GM12878 (cell line): ENCODE data around the gene C16orf74. TPM values are rescaled to one million over a fixed set of nuclear protein-coding genes. Genes with fewer than 3 reads are reported as not detected.

Experiments used
- ATAC-seq: fragments of 200-7000 bp; cut with Tn5 transposase; 3 replicates; pipeline ENCODE4 v1.9.1; 2020; ENCODE audit warnings: mild to moderate bottlenecking, moderate library complexity
- BruUV-seq: library from RNA; stranded (reverse); fragments of 400-500 nt; replicated peaks from 2 replicates; lab custom pipeline; 2021; lab: Mats Ljungman, UMichigan
- CTCF ChIA-PET: fragments of 300-600 bp; sonication (Branson Sonifier 250); formaldehyde crosslinking; extraction: SDS; loops from one replicate; lab custom pipeline; 2021; ENCODE audit warnings: inconsistent platforms; lab: Yijun Ruan, JAX
- POLR2A ChIA-PET: fragments of 350-600 bp; formaldehyde crosslinking; extraction: SDS; loops from one replicate; lab custom pipeline; 2021; ENCODE audit warnings: inconsistent platforms; lab: Charles Lee
- RAD21 ChIA-PET: fragments of 300-600 bp; sonication (Branson Sonifier 250); formaldehyde crosslinking; loops from one replicate; lab custom pipeline; 2023; ENCODE audit warnings: antibody characterized with exemption; ENCODE audit not compliant: unreplicated experiment; lab: Charles Lee
- SMC1A ChIA-PET: fragments of 300-600 bp; sonication (Branson Sonifier 250); formaldehyde crosslinking; loops from one replicate; lab custom pipeline; 2023; ENCODE audit not compliant: unreplicated experiment, uncharacterized antibody; lab: Charles Lee
- DNase-seq: peaks from one replicate; pipeline ENCODE4 v3.0.0-alpha.2; 2011; ENCODE audit warnings: low read depth, low spot score
- FAIRE-seq: peaks from 3 replicates; lab custom pipeline; 2011; peaks lifted over from hg19 to GRCh38; lab: Jason Lieb, UNC
- H2AFZ ChIP-seq: 2 replicates; pipeline ENCODE4 v1.6.0; 2011; ENCODE audit warnings: low read depth, low read length, control low read depth; ENCODE audit not compliant: control insufficient read depth
- H3K27ac ChIP-seq: 2 replicates; pipeline ENCODE4 v1.5.1; 2011; ENCODE audit warnings: control low read depth; ENCODE audit not compliant: control insufficient read depth, insufficient read depth
- H3K27me3 ChIP-seq, 2 experiments: replicated peaks in 1 of 2; 2 replicates each; pipeline versions ENCODE4 v1.6.0 to v1.6.1; 2011; ENCODE audit warnings: low read length in 1 of 2; ENCODE audit not compliant: control insufficient read depth in 2 of 2, insufficient read depth in 2 of 2
- H3K36me3 ChIP-seq, 2 experiments: 2 replicates each; pipeline ENCODE4 v1.5.1; 2011; ENCODE audit warnings: low read length in 1 of 2; ENCODE audit not compliant: control insufficient read depth in 2 of 2, insufficient read depth in 2 of 2
- H3K4me1 ChIP-seq: 2 replicates; pipeline ENCODE4 v1.6.1; 2011; ENCODE audit warnings: mild to moderate bottlenecking, low read length, moderate library complexity, mixed read lengths; ENCODE audit not compliant: control insufficient read depth, insufficient read depth
- H3K4me2 ChIP-seq: 2 replicates; pipeline ENCODE4 v1.6.0; 2011; ENCODE audit warnings: control low read depth; ENCODE audit not compliant: control insufficient read depth, insufficient read depth
- H3K4me3 ChIP-seq: fragments of 200-600 bp; sonication (generic); 2 replicates; pipeline ENCODE4 v1.5.1; 2016
- H3K79me2 ChIP-seq: 2 replicates; pipeline ENCODE4 v1.6.0; 2011; ENCODE audit warnings: low read length; ENCODE audit not compliant: control insufficient read depth, insufficient read depth
- H3K9ac ChIP-seq: 2 replicates; pipeline ENCODE4 v1.8.0; 2011; ENCODE audit warnings: low read length, control low read depth, mixed read lengths; ENCODE audit not compliant: control insufficient read depth, insufficient read depth
- H3K9me3 ChIP-seq: replicated peaks from 3 replicates; pipeline ENCODE4 v1.5.1; 2011; ENCODE audit warnings: mild to moderate bottlenecking, low read length; ENCODE audit not compliant: control insufficient read depth, insufficient read depth
- H4K20me1 ChIP-seq: 2 replicates; pipeline ENCODE4 v1.6.0; 2011; ENCODE audit not compliant: control insufficient read depth, insufficient read depth
- DPF2 ChIP-seq: fragments of 450-650 bp; IDR thresholded peaks from 2 replicates; pipeline ENCODE4 v1.6.1; 2017; ENCODE audit warnings: mild to moderate bottlenecking
- FOXM1 ChIP-seq: IDR thresholded peaks from 2 replicates; pipeline ENCODE4 v1.6.1; 2012; ENCODE audit warnings: low read depth, mild to moderate bottlenecking, inconsistent platforms, low read length, moderate library complexity
- HDAC2 ChIP-seq: fragments of 200-600 bp; sonication (generic); IDR thresholded peaks from 2 replicates; pipeline ENCODE4 v1.6.1; 2017
- HDAC6 ChIP-seq: fragments of 200-600 bp; sonication (generic); IDR thresholded peaks from one replicate; pipeline ENCODE4 v1.8.0; 2017; ENCODE audit warnings: antibody characterized with exemption; ENCODE audit not compliant: unreplicated experiment
- NR2C2 ChIP-seq: IDR thresholded peaks from 2 replicates; pipeline ENCODE4 v1.6.1; 2011; ENCODE audit warnings: borderline replicate concordance, low read depth; ENCODE audit not compliant: control insufficient read depth, insufficient read length
- POU2F2 ChIP-seq: IDR thresholded peaks from 3 replicates; pipeline ENCODE4 v1.6.1; 2011; ENCODE audit warnings: low read depth, mild to moderate bottlenecking, low read length, borderline replicate concordance
- RELA ChIP-seq: fragments of 450-650 bp; IDR thresholded peaks from 2 replicates; pipeline ENCODE4 v1.8.0; 2014; ENCODE audit warnings: borderline replicate concordance; ENCODE audit not compliant: partially characterized antibody
- RUNX3 ChIP-seq: IDR thresholded peaks from 2 replicates; pipeline ENCODE4 v1.6.1; 2012; ENCODE audit warnings: low read length, inconsistent platforms
- SMAD1 ChIP-seq: fragments of 450-650 bp; IDR thresholded peaks from 2 replicates; pipeline ENCODE4 v1.6.1; 2018; ENCODE audit warnings: mild to moderate bottlenecking, low read depth; ENCODE audit not compliant: partially characterized antibody
- TCF3 ChIP-seq: IDR thresholded peaks from 2 replicates; pipeline ENCODE4 v1.6.1; 2012; ENCODE audit warnings: low read depth, mild to moderate bottlenecking, low read length, borderline replicate concordance; ENCODE audit not compliant: insufficient read depth
- WRNIP1 ChIP-seq: IDR thresholded peaks from 2 replicates; pipeline ENCODE4 v1.6.1; 2011; ENCODE audit warnings: low read depth, low read length, improper control_type of control experiment, borderline replicate concordance
- ZNF217 ChIP-seq: fragments of 450-650 bp; IDR thresholded peaks from 2 replicates; pipeline ENCODE4 v1.6.1; 2017; ENCODE audit warnings: antibody characterized with exemption, mild to moderate bottlenecking
- ZNF384 ChIP-seq: IDR thresholded peaks from 2 replicates; pipeline ENCODE4 v1.6.1; 2012; ENCODE audit warnings: low read depth, mild to moderate bottlenecking, low read length, improper control_type of control experiment, borderline replicate concordance
- WGBS: methylation state at CpG from one replicate; pipeline ENCODE4 v1.1.6; 2016; ENCODE audit warnings: low lambda C conversion rate; ENCODE audit not compliant: insufficient replicate concordance, insufficient coverage; ENCODE audit errors: missing lambda C conversion rate; 5-methylcytosine and 5-hydroxymethylcytosine counted together
- in situ Hi-C: fragments of 300-500 bp; cut with MboI; formaldehyde crosslinking; loops from 9 replicates; pipeline ENCODE4 v1.14.3; 2018; ENCODE audit warnings: mixed read lengths
- intact Hi-C: fragments of 100-400 bp; cut with micrococcal nuclease; formaldehyde crosslinking; loops from one replicate; pipeline ENCODE4 v1.14.2; 2022; ENCODE audit not compliant: unreplicated experiment
- polyA plus RNA-seq, 11 experiments: library from polyadenylated mRNA; depleted of rRNA in 4 of 11; unstranded in 6 of 11; stranded (reverse) in 5 of 11; fragments of >200 nt; fragmentation: Nextera tagmentation in 4 of 11; fragmentation: Illumina TruSeq in 1 of 11; extraction: Ambion mirVana in 4 of 11; extraction: Trizol in 1 of 11; gene quantifications; 1 replicate in 1 of 11; 2 replicates in 10 of 11; pipeline versions ENCODE4 v1.2.1 to v1.2.3, GENCODE V29; 2011 to 2016; ENCODE audit warnings: inconsistent platforms in 2 of 11, missing spikeins in 2 of 11, low read depth in 1 of 11
- total RNA-seq, 4 experiments: library from RNA; depleted of rRNA in 3 of 4; stranded (reverse); fragments of >200 nt in 3 of 4; fragmentation: Illumina TruSeq in 1 of 4; extraction: Trizol in 1 of 4; gene quantifications; 2 replicates each; pipeline versions ENCODE4 v1.2.1 to v1.2.3, GENCODE V29; 2013 to 2021
- TF ChIP-seq, protein P1 (sequence below), 3 experiments: IDR thresholded peaks in 2 of 3; conservative IDR thresholded peaks in 1 of 3; 2 replicates each; pipeline ENCODE4 v1.5.1; 2011; ENCODE audit warnings: low read depth in 3 of 3, low read length in 3 of 3, mild to moderate bottlenecking in 3 of 3, control low read depth in 2 of 3, moderate library complexity in 2 of 3, inconsistent platforms in 1 of 3, mixed read lengths in 1 of 3; ENCODE audit not compliant: control insufficient read depth in 2 of 3, insufficient read depth in 1 of 3; ENCODE audit errors: extremely low read depth in 1 of 3

C16orf74 gene
- total and polyA plus RNA-seq, 10 of the 15 experiments (the other 5 are each of a cell fraction or from before 2014, with no cell fraction given), result 0.23 to 20.1 (median 6.8) TPM

DNA sequence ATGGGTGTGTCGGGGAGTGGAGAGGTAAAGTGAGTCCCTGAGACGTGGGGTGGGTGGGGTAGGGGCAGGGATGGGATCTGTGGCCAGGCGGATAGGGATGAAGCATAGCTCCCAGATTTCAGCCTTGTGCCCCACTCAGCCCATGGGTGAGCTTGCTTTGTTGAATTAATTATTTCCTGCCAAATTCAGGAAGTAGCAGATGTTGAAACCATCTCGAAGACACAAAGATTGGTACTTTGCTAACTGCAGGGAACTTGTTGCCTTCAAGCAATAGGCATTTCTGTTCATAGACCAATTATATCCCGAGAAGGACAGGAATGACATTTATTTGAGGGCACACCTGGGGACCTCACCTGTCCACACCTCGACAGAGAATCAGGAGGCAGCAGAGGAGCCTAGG is 11.0 kb upstream of the C16orf74 start:
- in situ Hi-C loops, result no loop called here
- H3K9ac ChIP-seq, result no peak overlapping the region
- no TSS peak for BruUV-seq
- H3K4me3 ChIP-seq, result no peak overlapping the region
- H3K27me3 ChIP-seq, result no peaks in the 10 kb centered on the region
- no peaks in the 10 kb centered on the region for H4K20me1 ChIP-seq
- no peak for FAIRE-seq
- H3K36me3 ChIP-seq, result no peaks in the 10 kb centered on the region
- RAD21 ChIA-PET, result no interaction called here
- no peak for ATAC-seq
- POLR2A ChIA-PET, result no interaction called here
- CTCF ChIA-PET, result interaction anchor here (4.0 kb wide), 1 partner anchor 43 kb away, joined by 29 read pairs; no protein-coding TSS in a partner anchor
- no peak for DNase-seq
- no peak overlapping the region for H2AFZ ChIP-seq
- SMC1A ChIA-PET, result interaction anchor here (0.9 to 3.1 kb wide), 2 partner anchors 43 to 87 kb away, joined by 3 to 11 read pairs; no protein-coding TSS in a partner anchor
- H3K27ac ChIP-seq, result no peak overlapping the region
- H3K9me3 ChIP-seq, result no peaks in the 10 kb centered on the region
- WGBS, result 14% methylated on average over 3 of the region's 6 CpGs
- no peak overlapping the region for H3K4me2 ChIP-seq
- TF ChIP-seq DPF2 (no peak), ZNF217 (no peak)
- no peaks in the 10 kb centered on the region for H3K79me2 ChIP-seq
- peaks cover 26% of the 10 kb centered on the region for H3K4me1 ChIP-seq
- intact Hi-C loops, result no loop called here

GRCh38 chr16:85759631-85760419 is 8.9 kb upstream of the C16orf74 start:
- H4K20me1 ChIP-seq, result no peaks in the 10 kb centered on the region
- ATAC-seq (peak; percentile 62), DNase-seq (no peak), FAIRE-seq (no peak)
- peak overlapping the region; percentile 30; the same call in 1 of the 2 replicates for H3K4me2 ChIP-seq
- H3K9me3 ChIP-seq, result no peaks in the 10 kb centered on the region
- peaks cover 46% of the 10 kb centered on the region for H3K4me1 ChIP-seq
- no peaks in the 10 kb centered on the region for H3K79me2 ChIP-seq
- WGBS, result 29% methylated on average over 16 of the region's 20 CpGs
- RAD21 ChIA-PET, result interaction anchor here (0.6 to 1.6 kb wide), 3 partner anchors 40 to 204 kb away, joined by 3 to 5 read pairs (median 3); no protein-coding TSS in a partner anchor
- POLR2A ChIA-PET, result interaction anchor here (1.0 kb wide), 1 partner anchor 41 kb away, joined by 3 read pairs; no protein-coding TSS in a partner anchor
- intact Hi-C loops (loop anchor here (2.0 to 5.0 kb wide), 4 partner anchors 43 to 203 kb away; partner anchors contain the start of gene GINS2), in situ Hi-C loops (no loop called here)
- CTCF ChIA-PET, result interaction anchor here (0.6 to 4.0 kb wide), 17 partner anchors 8 to 748 kb away, joined by 3 to 29 read pairs (median 4); no protein-coding TSS in a partner anchor
- no peak overlapping the region for H3K4me3 ChIP-seq
- no peak overlapping the region for H3K27ac ChIP-seq
- H3K36me3 ChIP-seq, result no peaks in the 10 kb centered on the region
- H3K27me3 ChIP-seq, result no peaks in the 10 kb centered on the region
- SMC1A ChIA-PET, result interaction anchor here (1.0 to 3.1 kb wide), 3 partner anchors 10 to 85 kb away, joined by 3 to 11 read pairs (median 5); no protein-coding TSS in a partner anchor
- BruUV-seq, result no TSS peak
- no peak overlapping the region for H3K9ac ChIP-seq
- H2AFZ ChIP-seq, result no peak overlapping the region
- no peak for TF ChIP-seq SMAD1
- 0 out of 3 replicates have a peak, but pooled peaks have one; percentile 29 for TF ChIP-seq POU2F2
- TF ChIP-seq FOXM1, result peak; percentile 53; the same call in 1 of the 2 replicates
- TF ChIP-seq HDAC2, result no peak
- no peak for TF ChIP-seq HDAC6
- TF ChIP-seq, protein P1, sequence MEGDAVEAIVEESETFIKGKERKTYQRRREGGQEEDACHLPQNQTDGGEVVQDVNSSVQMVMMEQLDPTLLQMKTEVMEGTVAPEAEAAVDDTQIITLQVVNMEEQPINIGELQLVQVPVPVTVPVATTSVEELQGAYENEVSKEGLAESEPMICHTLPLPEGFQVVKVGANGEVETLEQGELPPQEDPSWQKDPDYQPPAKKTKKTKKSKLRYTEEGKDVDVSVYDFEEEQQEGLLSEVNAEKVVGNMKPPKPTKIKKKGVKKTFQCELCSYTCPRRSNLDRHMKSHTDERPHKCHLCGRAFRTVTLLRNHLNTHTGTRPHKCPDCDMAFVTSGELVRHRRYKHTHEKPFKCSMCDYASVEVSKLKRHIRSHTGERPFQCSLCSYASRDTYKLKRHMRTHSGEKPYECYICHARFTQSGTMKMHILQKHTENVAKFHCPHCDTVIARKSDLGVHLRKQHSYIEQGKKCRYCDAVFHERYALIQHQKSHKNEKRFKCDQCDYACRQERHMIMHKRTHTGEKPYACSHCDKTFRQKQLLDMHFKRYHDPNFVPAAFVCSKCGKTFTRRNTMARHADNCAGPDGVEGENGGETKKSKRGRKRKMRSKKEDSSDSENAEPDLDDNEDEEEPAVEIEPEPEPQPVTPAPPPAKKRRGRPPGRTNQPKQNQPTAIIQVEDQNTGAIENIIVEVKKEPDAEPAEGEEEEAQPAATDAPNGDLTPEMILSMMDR (IDR thresholded peaks at IDR 0.05 in 2 of 3, conservative IDR thresholded peaks at IDR 0.05 in 1 of 3; ENCODE audit: control insufficient read depth in 2 of 3, extremely low read depth in 1 of 3, insufficient read depth in 1 of 3, low read depth in 3 of 3, low read length in 3 of 3), result peak; percentile 68 to 90 (median 83)
- TF ChIP-seq RUNX3, result 0 out of 2 replicates have a peak, but pooled peaks have one; percentile 12
- TF ChIP-seq ZNF384, result 0 out of 2 replicates have a peak, but pooled peaks have one; percentile 6
- TF ChIP-seq RELA, result no peak
- no peak for TF ChIP-seq NR2C2
- no peak for TF ChIP-seq WRNIP1
- 0 out of 2 replicates have a peak, but pooled peaks have one; percentile 42 for TF ChIP-seq TCF3
